IMR-90 (cell line): Measurements from ENCODE around the gene PSD2. TPM values are rescaled to one million over a fixed set of nuclear protein-coding genes. Genes with fewer than 3 reads are reported as not detected.

ENCODE experiments used
- ATAC-seq: fragments of 200-7000 bp; cut with Tn5 transposase; 2 replicates; pipeline ENCODE4 v1.9.1; 2020; ENCODE audit warnings: low read depth, mild to moderate bottlenecking, moderate library complexity
- BruUV-seq: library from RNA; stranded (reverse); fragments of 400-500 nt; replicated peaks from 2 replicates; lab custom pipeline; 2021; lab: Mats Ljungman, UMichigan
- CTCF ChIA-PET: fragments of 300-600 bp; formaldehyde crosslinking; extraction: SDS; loops from one replicate; lab custom pipeline; 2021; ENCODE audit warnings: antibody characterized with exemption; lab: Yijun Ruan, JAX
- POLR2A ChIA-PET: fragments of 300-600 bp; sonication (Branson Sonifier 250); formaldehyde crosslinking; loops from one replicate; lab custom pipeline; 2022; ENCODE audit warnings: antibody characterized with exemption; ENCODE audit not compliant: unreplicated experiment; lab: Charles Lee
- DNase-seq: peaks from one replicate; pipeline ENCODE4 v3.0.0; 2013
- H2AFZ ChIP-seq: replicated peaks from 2 replicates; pipeline ENCODE3; 2013; ENCODE audit warnings: low read length, mild to moderate bottlenecking; ENCODE audit not compliant: poor library complexity
- H2AK5ac ChIP-seq: 2 replicates; pipeline ENCODE4 v1.6.1; 2013; ENCODE audit warnings: low read depth, low read length, inconsistent platforms
- H2AK9ac ChIP-seq: replicated peaks from 2 replicates; pipeline ENCODE3; 2013; ENCODE audit warnings: mild to moderate bottlenecking, low read depth, low read length, moderate library complexity; ENCODE audit not compliant: poor library complexity
- H2BK120ac ChIP-seq: 2 replicates; pipeline ENCODE4 v1.6.1; 2013; ENCODE audit warnings: low read depth, low read length, inconsistent platforms
- H2BK15ac ChIP-seq: 3 replicates; pipeline ENCODE4 v1.6.1; 2013; ENCODE audit warnings: low read depth, low read length, inconsistent platforms
- H2BK20ac ChIP-seq: 2 replicates; pipeline ENCODE4 v1.6.1; 2013; ENCODE audit warnings: low read depth, mild to moderate bottlenecking, inconsistent platforms, low read length, moderate library complexity
- H2BK5ac ChIP-seq: 2 replicates; pipeline ENCODE4 v1.6.1; 2013; ENCODE audit warnings: mild to moderate bottlenecking, low read depth, low read length, inconsistent platforms; ENCODE audit not compliant: poor library complexity, severe bottlenecking
- H3K14ac ChIP-seq: replicated peaks from 2 replicates; pipeline ENCODE4 v1.6.1; 2013; ENCODE audit warnings: low read depth, low read length, inconsistent platforms
- H3K18ac ChIP-seq: 2 replicates; pipeline ENCODE4 v1.6.1; 2013; ENCODE audit warnings: low read depth, low read length, control low read depth
- H3K23ac ChIP-seq: 2 replicates; pipeline ENCODE4 v1.6.1; 2013; ENCODE audit warnings: low read depth, low read length, inconsistent platforms
- H3K27ac ChIP-seq: 2 replicates; pipeline ENCODE4 v1.5.1; 2013; ENCODE audit warnings: mild to moderate bottlenecking, control low read depth, low read length; ENCODE audit not compliant: insufficient read depth
- H3K27me3 ChIP-seq: 2 replicates; pipeline ENCODE4 v1.6.1; 2013; ENCODE audit warnings: low read length; ENCODE audit not compliant: control insufficient read depth, insufficient read depth
- H3K36me3 ChIP-seq: 2 replicates; pipeline ENCODE4 v1.6.1; 2013; ENCODE audit warnings: low read length, mixed read lengths; ENCODE audit not compliant: control insufficient read depth, insufficient read depth
- H3K4ac ChIP-seq: 2 replicates; pipeline ENCODE4 v1.6.1; 2013; ENCODE audit warnings: low read depth, low read length, inconsistent platforms
- H3K4me1 ChIP-seq: 2 replicates; pipeline ENCODE4 v1.6.1; 2013; ENCODE audit warnings: low read length, mixed read lengths; ENCODE audit not compliant: control insufficient read depth, insufficient read depth
- H3K4me2 ChIP-seq: 2 replicates; pipeline ENCODE4 v1.6.1; 2013; ENCODE audit warnings: low read depth, mild to moderate bottlenecking, control low read depth, low read length, moderate library complexity
- H3K4me3 ChIP-seq: 2 replicates; pipeline ENCODE4 v1.5.1; 2013; ENCODE audit warnings: low read depth, mild to moderate bottlenecking, control low read depth, low read length, moderate library complexity; ENCODE audit not compliant: insufficient read depth
- H3K56ac ChIP-seq: 2 replicates; pipeline ENCODE4 v1.6.1; 2013; ENCODE audit warnings: low read length, inconsistent platforms; ENCODE audit not compliant: insufficient read depth; ENCODE audit errors: extremely low read depth
- H3K79me1 ChIP-seq, 2 experiments: 2 replicates each; pipeline ENCODE4 v1.6.1; 2013; ENCODE audit warnings: low read length in 2 of 2, inconsistent platforms in 1 of 2, low read depth in 1 of 2
- H3K9ac ChIP-seq: 2 replicates; pipeline ENCODE4 v1.6.1; 2013; ENCODE audit warnings: low read depth, low read length, control low read depth
- H3K9me1 ChIP-seq: 2 replicates; pipeline ENCODE4 v1.6.1; 2013; ENCODE audit warnings: low read length, inconsistent platforms; ENCODE audit not compliant: insufficient read depth
- H3K9me3 ChIP-seq: 2 replicates; pipeline ENCODE4 v1.6.1; 2013; ENCODE audit warnings: low read length; ENCODE audit not compliant: control insufficient read depth, insufficient read depth
- H4K20me1 ChIP-seq: 2 replicates; pipeline ENCODE4 v1.6.1; 2013; ENCODE audit warnings: low read length, inconsistent platforms; ENCODE audit not compliant: insufficient read depth
- H4K5ac ChIP-seq: 2 replicates; pipeline ENCODE4 v1.6.1; 2013; ENCODE audit warnings: mild to moderate bottlenecking, low read depth, low read length, control low read depth
- H4K8ac ChIP-seq, 2 experiments: 2 replicates each; pipeline ENCODE4 v1.6.1; 2013; ENCODE audit warnings: low read depth in 2 of 2, low read length in 2 of 2, control low read depth in 1 of 2, inconsistent platforms in 1 of 2
- H4K91ac ChIP-seq: 2 replicates; pipeline ENCODE4 v1.6.1; 2013; ENCODE audit warnings: low read depth, low read length, inconsistent platforms; ENCODE audit not compliant: insufficient read depth
- BHLHE40 ChIP-seq: fragments of 150-350 bp; IDR thresholded peaks from 2 replicates; pipeline ENCODE4 v1.6.1; 2016; ENCODE audit warnings: mild to moderate bottlenecking, low read depth, low read length
- CHD1 ChIP-seq: IDR thresholded peaks from 2 replicates; pipeline ENCODE4 v1.6.1; 2012; ENCODE audit warnings: low read depth, low read length, improper control_type of control experiment
- MAFK ChIP-seq: IDR thresholded peaks from 2 replicates; pipeline ENCODE4 v1.6.1; 2012; ENCODE audit warnings: low read depth, low read length, improper control_type of control experiment
- MAZ ChIP-seq: IDR thresholded peaks from 2 replicates; pipeline ENCODE4 v1.6.1; 2012; ENCODE audit warnings: low read depth, mild to moderate bottlenecking, low read length, improper control_type of control experiment, moderate library complexity, borderline replicate concordance
- MXI1 ChIP-seq: IDR thresholded peaks from 2 replicates; pipeline ENCODE4 v1.6.1; 2012; ENCODE audit warnings: low read depth, mild to moderate bottlenecking, low read length, moderate library complexity, borderline replicate concordance
- NFE2L2 ChIP-seq: fragments of 150-350 bp; IDR thresholded peaks from 2 replicates; pipeline ENCODE4 v1.6.1; 2016; ENCODE audit warnings: low read depth, mild to moderate bottlenecking, low read length
- SMC3 ChIP-seq: fragments of 150-350 bp; IDR thresholded peaks from 2 replicates; pipeline ENCODE4 v1.6.1; 2016; ENCODE audit warnings: low read depth, mild to moderate bottlenecking, antibody characterized with exemption, low read length, moderate library complexity
- USF2 ChIP-seq: fragments of 150-350 bp; IDR thresholded peaks from 2 replicates; pipeline ENCODE4 v1.6.1; 2017; ENCODE audit warnings: mild to moderate bottlenecking, antibody characterized with exemption, low read length, low read depth
- WGBS, 2 experiments: methylation state at CpG; one replicate each; pipeline versions ENCODE4 v1.1.5 to v1.1.7; 2013; ENCODE audit warnings: missing lambda C conversion rate in 2 of 2; ENCODE audit not compliant: insufficient read length in 1 of 2; ENCODE audit errors: extremely low coverage in 2 of 2; 5-methylcytosine and 5-hydroxymethylcytosine counted together
- dilution Hi-C: fragments of 300-500 bp; cut with HindIII; formaldehyde crosslinking; loops from one replicate; pipeline ENCODE4 v1.14.3; 2018; ENCODE audit warnings: low sequenced_read_pairs; ENCODE audit not compliant: unreplicated experiment
- in situ Hi-C: fragments of 300-500 bp; cut with MboI; formaldehyde crosslinking; loops from 3 replicates; pipeline ENCODE4 v1.14.3; 2019; ENCODE audit warnings: low sequenced_read_pairs, inconsistent platforms, mixed read lengths
- intact Hi-C: fragments of 100-400 bp; cut with micrococcal nuclease; formaldehyde crosslinking; loops from 2 replicates; pipeline ENCODE4 v1.10.0; 2022
- polyA plus RNA-seq, 3 experiments: library from polyadenylated mRNA; depleted of rRNA; stranded (reverse); fragments of >200 nt; gene quantifications; 2 replicates each; pipeline ENCODE4 v1.2.3, GENCODE V29; 2012; ENCODE audit warnings: low replicate concordance in 1 of 3
- total RNA-seq: library from RNA; depleted of rRNA; stranded (reverse); fragments of >200 nt; gene quantifications from 2 replicates; pipeline ENCODE4 v1.2.3, GENCODE V29; 2012
- TF ChIP-seq, protein P1 (sequence below): fragments of 150-350 bp; IDR thresholded peaks from 2 replicates; pipeline ENCODE4 v1.6.1; 2016; ENCODE audit warnings: low read depth, mild to moderate bottlenecking, low read length, moderate library complexity, borderline replicate concordance

The PSD2 gene
- total and polyA plus RNA-seq, 2 of the 4 experiments (the other 2 are of a cell fraction): 0.05 TPM; not detected in 1

GRCh38 chr5:139812836-139813805 lies 17.5 kb downstream of the PSD2 start:
- Histone ChIP-seq H2BK20ac (no peak overlapping the region), H3K9me3 (no peaks in the 10 kb centered on the region), H2AK9ac (no peak overlapping the region), H2AFZ (no peak overlapping the region), H3K27ac (no peak overlapping the region), H3K79me1 (no peaks in the 10 kb centered on the region), H2BK15ac (no peak overlapping the region), H3K23ac (no peak overlapping the region), H4K8ac (no peak overlapping the region), H2BK120ac (no peak overlapping the region), H4K5ac (no peak overlapping the region), H3K27me3 (peaks cover 35% of the 10 kb centered on the region), H3K36me3 (no peaks in the 10 kb centered on the region), H4K20me1 (no peaks in the 10 kb centered on the region), H3K4me2 (no peak overlapping the region), H3K18ac (no peak overlapping the region), H3K4me1 (no peaks in the 10 kb centered on the region), H3K14ac (no peak overlapping the region), H2AK5ac (no peak overlapping the region), H3K4ac (no peak overlapping the region), H3K56ac (no peak overlapping the region), H3K9me1 (no peaks in the 10 kb centered on the region), H2BK5ac (no peak overlapping the region), H3K4me3 (no peak overlapping the region), H4K91ac (no peak overlapping the region), H3K9ac (no peak overlapping the region)
- TF ChIP-seq NFE2L2 (no peak), BHLHE40 (no peak), MXI1 (no peak), SMC3 (no peak), MAFK (no peak), MAZ (no peak), CHD1 (no peak), USF2 (no peak)
- TF ChIP-seq, protein P1, sequence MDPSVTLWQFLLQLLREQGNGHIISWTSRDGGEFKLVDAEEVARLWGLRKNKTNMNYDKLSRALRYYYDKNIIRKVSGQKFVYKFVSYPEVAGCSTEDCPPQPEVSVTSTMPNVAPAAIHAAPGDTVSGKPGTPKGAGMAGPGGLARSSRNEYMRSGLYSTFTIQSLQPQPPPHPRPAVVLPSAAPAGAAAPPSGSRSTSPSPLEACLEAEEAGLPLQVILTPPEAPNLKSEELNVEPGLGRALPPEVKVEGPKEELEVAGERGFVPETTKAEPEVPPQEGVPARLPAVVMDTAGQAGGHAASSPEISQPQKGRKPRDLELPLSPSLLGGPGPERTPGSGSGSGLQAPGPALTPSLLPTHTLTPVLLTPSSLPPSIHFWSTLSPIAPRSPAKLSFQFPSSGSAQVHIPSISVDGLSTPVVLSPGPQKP: no peak
- intact Hi-C loops (no loop called here), dilution Hi-C loops (no loop called here), in situ Hi-C loops (no loop called here)
- DNase-seq (no peak), ATAC-seq (no peak)
- ChIA-PET CTCF (no interaction called here), POLR2A (no interaction called here)
- BruUV-seq: no TSS peak
- 61% methylated on average over 3 of the region's 25 CpGs; no CpG with 5 or more reads in 1 of the 2 experiments for WGBS, 2 experiments
